Activated CD4-positive, alpha-beta T cell treated with anti-CD3 and anti-CD28 coated beads, Interleukin-2, Interleukin-6, amounts not matched to agents 100 ng/mL and 50 ng/mL, durations not matched to agents 16 hours and 8 hours (primary cell): ENCODE measurements around the gene SRGAP2.
"Not testable (repeated sequence)": the region's sequence is repeated elsewhere in the genome, so short reads cannot be mapped to it uniquely, and the experiment has no call there.

Experiments used
- DNase-seq: peaks from one replicate; pipeline ENCODE4 v3.0.0-alpha.2; 2020

SRGAP2 gene

DNA sequence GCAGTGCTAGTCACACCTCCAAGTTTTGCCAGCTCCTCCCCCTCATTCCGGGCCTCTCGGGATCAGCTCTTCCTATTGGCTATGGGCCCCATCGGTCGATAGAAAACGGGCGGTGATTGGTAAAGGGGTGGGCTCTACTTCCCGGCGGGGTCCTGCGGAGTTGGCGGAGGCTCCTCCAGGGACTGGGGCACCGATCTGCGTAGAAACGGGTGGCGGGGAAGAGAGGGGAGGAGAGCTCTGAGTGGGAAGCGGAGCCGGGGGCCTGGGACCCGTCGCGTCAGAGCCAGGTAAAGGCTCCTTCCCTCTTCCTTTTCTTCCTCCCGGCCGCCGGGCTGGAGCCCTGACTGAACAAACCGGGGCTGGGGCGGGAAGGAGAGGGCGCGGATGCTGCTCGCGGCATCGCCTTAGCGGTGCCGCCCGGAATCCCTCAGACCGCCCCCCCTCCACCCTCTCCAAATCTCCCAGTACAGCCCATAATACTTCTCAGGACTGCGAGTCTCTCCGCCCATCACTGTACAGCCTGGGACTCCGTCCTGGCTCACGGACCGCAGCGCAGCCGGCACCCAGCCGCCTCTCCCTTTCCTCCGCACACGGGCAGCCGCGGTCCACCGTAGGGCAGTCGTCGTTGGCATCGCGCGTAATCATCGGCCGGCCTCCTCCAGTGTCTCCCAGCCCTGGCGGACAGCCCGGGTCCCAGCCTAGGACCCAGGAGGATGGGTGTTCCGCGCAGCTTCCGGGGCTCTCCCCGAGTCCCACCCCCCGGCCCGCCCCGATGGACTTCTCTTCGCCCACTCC lies at the start of gene SRGAP2:
Gene SRGAP2, plus strand, starts transcription at position 178 of the 795 bp plus-strand sequence. CDS start 2,430 bp downstream, outside the sequence.
- peak; percentile 66 for DNase-seq

DNA sequence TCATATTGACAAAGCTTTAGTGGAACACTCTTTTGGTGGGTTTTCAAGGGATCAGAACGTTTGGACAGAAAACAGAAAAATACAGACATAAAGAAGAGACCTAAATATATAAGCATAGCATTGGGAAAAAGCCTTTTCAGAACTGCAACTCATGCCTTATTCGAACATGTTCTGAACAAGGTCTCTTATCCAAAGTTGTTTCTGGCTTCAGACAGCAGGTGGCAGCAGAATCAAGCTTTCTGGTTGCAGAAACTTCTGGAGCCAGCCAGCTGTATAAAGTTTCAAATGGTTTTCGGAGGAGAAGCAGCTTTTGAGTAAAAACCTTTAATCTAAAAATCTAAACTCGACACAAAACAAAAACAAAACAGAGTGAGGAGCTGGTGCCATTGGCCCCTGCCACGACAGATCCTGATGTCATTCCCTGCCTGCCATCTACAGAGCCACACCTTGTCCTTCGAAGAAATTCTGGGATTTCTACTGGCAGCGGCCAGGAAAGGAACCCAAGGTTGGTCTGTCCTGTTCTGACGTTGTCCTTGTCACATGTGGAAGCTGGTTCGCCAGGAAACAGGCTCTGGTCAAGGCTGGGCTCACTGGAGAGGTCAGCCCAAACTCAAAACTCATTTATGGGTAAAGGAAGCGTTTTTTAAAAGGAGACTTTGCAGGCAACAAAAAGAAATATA lies 35.9 kb upstream of the SRGAP2 start:
- not testable (repeated sequence) for DNase-seq

DNA sequence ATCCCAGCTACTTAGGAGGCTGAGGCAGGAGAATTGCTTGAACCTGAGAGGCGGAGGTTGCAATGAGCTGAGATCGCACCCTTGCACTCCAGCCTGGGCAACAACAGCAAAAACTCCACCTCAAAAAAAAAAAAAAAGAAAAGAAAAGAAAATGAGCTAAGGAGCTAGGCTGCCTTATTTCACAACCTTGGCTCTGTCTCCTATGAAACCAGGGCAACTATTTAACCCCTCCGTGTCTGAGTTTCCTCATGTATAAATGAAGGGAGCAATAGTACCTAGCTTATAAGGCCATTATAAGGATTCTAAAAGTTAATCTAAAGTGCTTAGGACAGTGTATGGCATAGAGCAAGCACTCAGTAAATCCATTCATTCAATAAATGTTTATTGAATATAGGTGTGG lies 33.5 kb upstream of the SRGAP2 start:
- not testable (repeated sequence) for DNase-seq

DNA sequence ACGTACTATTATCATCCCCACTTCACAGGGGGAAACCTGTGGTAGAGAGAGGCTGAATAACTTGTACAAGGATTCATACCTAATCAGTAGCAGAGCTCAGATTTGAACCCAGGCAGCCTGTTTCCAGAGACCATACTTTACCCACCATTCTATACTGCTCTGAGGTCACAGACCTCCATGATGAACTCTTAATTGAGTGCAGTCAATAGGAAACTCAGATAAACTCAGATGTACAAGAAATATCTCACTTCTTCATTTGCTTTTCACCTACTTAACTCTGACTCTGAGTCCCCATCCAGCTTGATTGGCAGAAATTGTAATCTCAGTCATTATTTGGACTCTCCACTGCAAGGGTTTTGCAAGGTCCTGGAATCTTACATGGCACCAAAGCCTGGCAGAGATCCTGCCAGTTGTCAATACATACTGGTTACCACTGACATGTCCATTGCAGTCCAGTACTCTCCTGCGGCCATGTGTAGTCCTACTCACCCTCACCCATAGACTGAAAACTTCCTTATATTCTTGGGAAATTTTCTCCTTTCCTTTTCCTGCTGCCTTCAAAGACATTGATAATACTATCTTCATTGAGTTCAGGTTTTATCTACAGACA lies 30.1 kb upstream of the SRGAP2 start:
- not testable (repeated sequence) for DNase-seq

DNA sequence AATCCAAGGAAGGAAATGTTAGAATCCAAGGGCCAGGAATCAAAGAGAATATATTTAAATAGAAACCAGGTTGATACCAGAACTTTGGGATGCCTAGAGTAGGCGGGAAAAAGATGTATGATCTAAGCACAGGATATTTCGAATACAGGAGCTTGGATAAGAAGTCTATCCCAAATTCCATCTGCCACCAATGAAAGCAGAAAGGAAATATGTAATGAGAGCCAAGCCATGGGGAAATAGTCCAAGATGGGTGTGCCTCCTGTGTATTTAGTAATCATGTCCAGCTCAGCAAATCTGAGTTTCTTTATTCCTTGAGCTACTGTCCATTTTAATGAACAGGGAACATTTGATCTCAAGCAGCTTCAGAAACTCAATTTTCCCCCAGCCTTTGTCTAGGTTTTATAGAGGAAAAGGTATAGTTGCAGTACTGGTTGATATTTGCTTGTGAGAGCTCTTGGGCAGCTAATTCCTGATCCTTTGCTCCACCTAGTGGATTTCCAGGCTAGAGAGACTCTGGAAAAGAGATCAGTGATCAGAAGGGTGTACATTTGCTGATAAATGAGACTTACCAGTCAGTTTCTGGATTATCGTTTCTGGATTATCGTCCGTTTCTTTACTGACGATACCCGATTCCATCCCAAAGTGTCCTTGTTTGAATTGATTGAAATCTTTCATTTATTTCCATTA lies 29.0 kb upstream of the SRGAP2 start:
- not testable (repeated sequence) for DNase-seq

DNA sequence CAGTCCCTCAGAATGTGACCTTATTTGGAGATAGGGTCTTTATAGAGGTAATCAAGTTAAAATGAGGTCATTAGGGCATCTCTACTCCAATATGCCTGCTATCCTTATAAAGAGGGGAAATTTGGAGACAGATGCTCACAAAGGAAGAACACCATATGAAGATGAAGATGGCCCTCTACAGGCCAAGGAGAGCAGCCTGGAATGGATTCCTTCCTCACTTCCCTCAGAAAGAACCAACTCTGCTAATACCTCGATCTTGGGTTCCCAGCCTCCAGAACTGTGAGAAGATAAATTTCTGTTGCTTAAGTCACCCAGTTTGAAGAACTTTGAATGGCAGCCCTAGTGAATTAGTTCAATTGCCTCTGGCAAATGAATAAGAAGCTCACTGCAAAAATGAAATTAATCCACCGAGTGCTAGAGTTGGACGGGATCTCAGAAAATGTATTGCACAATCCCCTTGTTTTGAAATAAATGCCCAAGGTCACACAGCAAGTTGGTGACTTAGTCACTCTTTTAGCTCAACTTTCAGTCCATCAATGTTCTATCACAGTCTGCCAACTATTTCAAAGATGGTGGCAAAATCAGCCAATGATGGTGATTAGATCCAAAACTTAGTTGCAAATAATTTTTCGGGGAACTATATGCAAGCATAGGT lies 27.8 kb upstream of the SRGAP2 start:
- not testable (repeated sequence) for DNase-seq

DNA sequence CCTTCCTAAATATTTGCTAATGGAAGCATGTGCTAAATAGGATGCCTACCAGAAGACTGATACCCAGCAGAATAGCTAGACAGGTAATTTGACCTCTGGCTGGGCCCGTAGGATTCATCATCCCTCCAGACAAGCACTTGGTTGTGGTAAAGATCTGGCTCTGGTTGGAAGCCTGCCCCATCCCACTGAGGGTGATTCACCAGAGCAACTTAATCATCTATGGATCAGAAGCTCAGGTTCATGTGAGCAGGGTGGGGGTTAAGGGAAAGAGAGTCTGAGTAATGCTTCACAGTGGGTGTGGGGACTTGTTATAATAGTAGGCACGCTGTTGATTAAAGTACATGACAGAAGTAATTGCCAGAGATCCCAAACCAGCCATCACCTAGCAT lies 27.2 kb upstream of the SRGAP2 start:
- DNase-seq = not testable (repeated sequence)

DNA sequence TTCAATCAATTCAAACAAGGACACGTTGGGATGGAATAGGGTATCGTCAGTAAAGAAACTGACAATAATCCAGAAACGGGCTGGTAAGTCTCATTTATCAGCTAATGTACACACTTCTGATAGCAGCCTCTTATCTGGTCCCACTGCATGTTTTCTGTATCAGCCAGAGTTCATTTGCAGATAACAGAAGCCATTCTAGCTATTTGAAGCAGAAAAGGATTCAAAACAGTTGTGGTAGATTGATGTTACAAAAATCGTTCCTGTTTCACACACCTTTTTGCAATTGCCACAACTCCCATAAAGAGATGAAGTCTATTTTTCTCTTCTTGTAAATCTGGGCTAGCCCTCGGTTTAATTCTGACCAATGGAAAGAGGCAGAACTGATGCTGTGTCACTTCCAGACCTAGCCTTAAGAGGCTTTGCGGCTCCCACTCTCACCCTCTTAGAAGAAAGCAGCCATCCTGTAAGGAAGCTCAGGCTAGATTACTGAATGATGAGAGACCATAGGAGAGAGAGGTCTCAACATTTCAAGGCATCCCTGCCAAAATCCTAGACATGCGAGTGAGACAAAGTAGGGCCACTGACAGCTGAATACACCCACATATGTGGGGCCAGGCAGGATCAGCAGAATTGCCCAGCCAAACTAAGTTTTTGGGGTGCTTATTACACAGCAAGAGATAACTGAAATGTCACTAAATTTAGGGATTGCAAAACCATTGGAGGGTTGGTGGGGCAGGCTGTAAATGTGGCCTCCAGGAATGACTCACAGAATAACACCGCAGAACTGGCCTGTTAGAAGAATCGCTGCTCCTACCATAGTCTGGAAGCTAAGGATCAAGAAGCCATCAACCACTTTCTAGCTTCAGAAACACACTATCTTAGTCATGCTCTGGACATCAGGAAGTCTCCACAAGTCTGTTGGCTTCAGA lies 25.0 kb upstream of the SRGAP2 start:
- not testable (repeated sequence) for DNase-seq

DNA sequence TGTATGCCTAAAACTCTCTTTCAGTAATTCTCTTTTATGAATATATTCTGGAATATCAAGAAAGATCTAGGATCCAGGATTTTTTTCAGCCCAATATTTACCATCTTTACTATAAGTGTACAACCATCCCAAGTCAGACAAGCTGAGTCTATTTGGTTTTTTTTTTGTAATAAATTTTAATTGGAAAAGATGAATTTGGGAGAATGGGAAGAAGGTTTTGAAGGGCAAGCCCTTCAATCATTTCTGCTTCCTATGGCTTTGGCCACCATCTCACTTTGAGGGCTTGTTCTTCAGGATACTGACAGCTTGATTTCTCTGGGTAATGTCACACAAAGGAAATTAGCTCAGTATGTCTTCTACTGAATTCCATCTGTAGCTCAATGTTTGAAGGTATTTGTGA lies 23.7 kb upstream of the SRGAP2 start:
- DNase-seq = not testable (repeated sequence)

DNA sequence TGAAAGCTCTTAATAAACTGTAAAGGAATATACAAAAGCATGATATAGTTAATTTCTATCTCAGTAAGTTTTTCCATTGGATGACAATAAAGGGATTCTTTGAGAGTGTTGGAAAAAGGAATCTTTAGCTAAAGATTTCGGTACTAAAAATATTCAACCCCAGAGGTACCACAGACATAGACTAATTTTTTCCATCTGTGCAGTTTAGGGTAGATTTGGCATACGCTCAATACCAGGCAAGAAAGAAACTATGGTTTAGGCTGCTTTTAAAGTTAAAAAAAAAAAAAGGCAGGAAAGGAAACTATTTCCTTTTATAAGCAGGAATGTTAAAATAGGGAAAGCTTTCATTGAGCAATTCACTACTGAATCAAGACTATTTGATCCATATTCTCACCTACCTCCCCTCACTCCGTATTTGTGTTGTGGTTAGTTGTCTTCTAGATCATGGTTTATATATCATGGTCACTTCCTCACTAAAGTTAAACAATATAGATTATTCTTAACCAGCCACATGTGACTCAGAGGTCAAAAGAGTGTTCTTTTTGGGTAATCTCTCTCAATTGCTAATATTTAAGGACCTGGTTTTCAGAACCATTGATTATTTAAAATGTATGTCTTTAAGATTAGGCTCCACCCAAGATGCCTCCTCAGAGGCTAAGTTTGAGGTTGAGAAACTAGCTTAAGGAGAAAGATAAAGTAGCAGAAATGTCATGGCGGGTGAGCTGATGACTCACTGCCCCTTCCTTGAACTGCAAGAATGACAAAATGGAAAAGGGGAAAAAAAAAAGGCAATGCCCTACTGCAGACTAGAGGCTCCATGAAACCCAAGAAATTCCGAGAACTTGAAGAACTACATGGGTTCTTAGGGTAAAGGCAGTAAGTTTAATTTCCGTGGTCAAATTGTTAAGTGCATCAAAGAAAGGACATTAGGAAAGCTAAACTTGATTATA lies 20.7 kb upstream of the SRGAP2 start:
- DNase-seq = not testable (repeated sequence)

DNA sequence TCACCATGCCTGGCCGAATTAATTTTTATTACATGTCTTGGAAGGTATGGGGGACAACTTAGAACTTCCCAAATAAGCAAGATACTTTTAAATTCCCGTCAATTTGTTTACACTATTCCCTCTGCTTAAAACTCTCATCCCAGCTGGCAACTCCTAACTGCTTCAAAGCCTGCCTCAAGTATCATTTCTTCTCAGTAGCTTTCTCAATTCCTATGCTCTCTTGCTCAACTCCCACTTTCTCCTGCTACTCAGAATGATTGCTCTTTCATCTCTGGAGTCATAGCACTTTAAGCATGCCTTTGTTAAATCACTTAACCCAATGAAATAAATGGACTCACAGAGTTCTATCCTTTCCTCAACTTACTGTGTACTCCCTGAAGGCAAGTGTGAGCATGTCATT lies 19.6 kb upstream of the SRGAP2 start:
- DNase-seq = not testable (repeated sequence)

DNA sequence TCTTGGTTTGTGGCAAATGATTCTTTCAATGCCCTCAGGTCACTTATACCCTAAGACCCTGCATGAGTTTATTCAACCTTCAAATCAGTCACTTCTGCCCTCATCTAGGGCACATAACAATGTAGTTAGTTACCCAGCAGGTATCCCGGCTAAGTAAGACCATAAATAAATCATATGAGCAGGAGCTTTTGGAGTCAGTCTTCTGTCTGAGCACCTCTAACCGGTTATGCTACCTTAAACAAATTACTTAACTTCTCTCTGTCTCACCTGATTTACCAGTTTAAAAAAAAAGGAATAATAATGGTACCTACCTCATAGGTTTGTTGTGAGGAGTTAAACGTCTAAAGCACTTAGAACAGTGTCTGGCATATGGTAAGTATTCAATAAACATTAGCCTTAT lies 17.6 kb upstream of the SRGAP2 start:
- DNase-seq = not testable (repeated sequence)

DNA sequence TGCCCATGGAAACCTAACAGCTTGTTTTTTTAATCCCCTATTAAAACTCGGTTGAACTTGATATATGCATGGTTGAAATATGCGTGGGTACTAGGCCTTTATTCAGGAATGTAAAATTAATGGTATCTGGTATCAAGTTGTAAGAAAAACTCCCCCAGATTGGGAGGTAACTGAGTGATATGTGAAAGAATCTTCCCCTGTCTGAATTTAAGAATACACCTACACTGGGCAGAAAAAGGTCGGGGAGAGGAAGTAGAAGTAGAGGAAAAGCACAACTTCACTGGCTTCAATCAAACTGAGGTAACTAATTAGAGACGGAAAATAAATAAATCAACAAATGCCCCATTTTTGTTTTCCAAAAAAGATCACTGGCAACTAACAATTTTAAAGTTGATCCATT lies 16.5 kb upstream of the SRGAP2 start:
- not testable (repeated sequence) for DNase-seq

DNA sequence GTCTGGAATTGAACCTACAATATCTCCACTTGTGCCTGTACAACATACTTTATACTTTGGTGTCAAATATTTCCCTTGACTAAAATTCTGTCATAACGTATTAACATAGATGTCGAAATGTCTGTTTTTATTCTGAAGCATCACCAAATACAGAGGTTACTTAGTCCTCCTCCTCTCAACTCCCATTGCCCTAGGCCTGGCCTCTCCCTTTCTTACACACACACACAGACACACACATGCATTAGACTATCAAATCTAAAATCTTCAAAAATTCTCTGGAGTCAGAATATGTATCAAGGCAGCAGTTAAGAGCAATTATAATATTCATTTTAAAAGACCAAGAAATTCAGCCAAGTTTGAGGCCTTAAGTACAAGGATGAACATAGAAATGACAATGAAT lies 8.2 kb upstream of the SRGAP2 start:
- not testable (repeated sequence) for DNase-seq

DNA sequence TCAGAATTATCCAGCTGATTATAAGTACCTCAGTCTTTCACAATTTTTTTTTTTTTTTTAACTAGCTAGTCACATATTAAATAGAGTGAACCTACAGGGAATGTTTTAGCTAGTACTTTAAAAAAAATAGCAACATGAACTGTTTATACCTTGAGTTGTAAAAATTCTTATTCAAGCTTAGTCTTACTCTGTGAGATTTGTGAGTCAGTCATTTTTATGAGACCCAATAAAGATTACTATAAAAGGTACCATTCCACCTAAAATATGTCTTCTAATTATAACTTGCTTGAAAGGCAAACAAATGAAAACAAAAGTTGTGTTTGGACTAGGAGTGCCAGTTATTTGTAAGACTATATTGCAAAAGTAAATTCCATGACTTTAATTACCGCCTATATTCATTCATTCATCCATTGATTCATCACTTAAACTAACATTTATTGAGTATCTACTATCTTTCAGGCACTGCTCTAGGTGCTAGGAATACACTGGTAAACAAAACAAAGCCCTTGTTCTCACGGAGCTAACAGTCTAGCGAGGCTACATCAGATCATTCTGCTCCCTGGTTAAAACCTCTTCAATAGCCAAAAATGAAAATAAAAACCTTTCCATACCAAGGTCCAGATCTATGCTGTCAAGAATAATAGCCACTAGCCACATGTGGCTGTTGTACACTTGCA lies 6.5 kb upstream of the SRGAP2 start:
- DNase-seq = not testable (repeated sequence)

DNA sequence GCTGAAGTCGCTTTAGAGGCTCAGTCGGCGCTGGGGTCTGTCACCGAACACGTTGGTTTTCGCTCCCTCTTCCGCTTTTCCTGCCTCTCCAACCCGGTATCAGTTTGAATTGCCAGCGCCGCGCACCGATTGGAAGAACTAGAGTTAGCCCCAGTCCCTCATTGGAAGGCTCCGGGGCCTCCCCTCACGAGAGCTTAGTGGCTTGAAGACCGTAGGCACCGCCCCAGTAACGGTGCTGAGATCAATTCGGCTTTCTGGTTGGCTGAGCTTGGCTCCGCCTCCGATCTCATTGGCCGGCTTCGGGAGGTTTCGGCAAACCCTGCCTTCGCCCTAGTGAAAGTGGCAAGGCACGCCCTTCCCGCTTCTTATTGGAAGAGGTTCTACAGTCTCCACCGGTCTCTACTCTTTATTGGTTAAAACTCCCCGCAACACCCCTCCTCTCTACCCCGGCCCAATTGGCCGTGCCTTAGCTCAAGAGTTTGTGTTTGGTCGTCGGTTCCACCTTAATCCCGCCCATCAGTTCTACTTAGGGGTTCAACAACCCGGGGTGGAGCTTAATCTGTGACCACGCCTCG lies 465 bp upstream of the SRGAP2 start, which contains the start of gene FAM72A:
Gene FAM72A, minus strand, starts transcription at position 51 of the 575 bp plus-strand sequence. CDS start 814 bp downstream, outside the sequence.
- peak; percentile 99 for DNase-seq

DNA sequence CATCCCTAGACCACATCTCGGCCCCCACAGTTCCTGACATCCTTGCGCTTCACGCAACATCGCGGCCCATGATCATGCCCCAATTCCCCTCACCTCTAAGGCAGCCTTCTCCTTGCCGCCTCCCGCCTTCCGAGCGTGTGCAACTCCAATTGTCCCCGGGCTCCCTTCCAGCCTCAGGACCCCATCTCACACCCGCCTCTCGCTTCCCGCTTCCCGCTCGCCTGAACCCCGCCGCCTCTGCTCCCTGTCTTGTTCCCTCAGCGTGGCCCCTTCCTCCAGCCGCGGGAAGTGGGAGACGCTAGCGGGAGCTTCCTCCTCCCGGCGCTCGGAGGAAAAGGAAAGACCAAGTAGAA lies 794 bp downstream of the SRGAP2 start:
- peak; percentile 7 for DNase-seq

DNA sequence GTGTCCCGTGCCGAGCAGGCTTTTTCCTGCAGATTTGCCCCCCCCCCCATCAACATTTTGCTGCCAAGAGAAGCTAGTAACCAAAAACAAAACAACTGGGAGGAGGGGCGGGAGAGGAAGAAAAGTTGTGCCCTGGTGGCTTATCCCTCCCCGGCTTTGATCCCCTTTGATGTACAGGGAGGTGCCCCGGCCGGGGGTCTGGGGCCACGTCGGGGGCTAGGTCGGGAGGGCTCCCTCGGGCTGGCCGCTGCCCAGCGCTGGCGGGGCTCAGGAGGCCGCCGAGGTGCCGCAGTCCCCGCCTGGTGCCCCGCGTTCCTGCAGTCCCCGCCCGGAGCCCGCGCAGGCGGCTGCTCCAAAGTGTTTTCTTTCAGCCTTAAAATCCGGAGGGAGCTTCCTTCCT lies 1.5 kb downstream of the SRGAP2 start:
- peak; percentile 0 for DNase-seq

DNA sequence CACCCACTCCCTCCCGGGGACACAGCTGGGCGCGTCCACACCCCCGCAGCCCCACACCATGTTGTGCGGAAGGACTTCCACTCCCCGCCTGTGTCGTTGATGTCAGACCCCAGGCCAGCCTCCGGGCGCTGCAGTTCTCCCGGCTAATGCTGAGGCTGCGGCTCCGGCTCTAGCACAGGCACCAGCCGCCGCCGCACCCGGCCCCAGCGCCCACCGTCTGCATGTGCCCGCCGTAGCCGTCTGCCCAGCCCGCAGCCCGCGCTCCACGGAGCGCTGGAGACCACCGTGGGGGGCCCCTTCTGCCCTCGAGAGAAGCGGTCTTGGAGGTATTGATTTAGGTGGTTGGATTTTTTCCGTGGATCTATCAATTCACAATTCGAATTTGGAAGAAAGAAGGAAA lies 2.2 kb downstream of the SRGAP2 start:
- DNase-seq = not testable (repeated sequence)
